ENCODE measurements around the gene HBG1. TPM values are rescaled to one million over a fixed set of nuclear protein-coding genes. Genes with fewer than 3 reads are reported as not detected.

Gene HBG1
- total RNA-seq, 4 donors from 2014 or later: not detected

- Histone ChIP-seq H3K9me3 (no peaks in the 10 kb centered on the region), H3K4me3 (no peak overlapping the region), H3K27ac (replicated peaks in 1 of 4) (no peak overlapping the region), H3K27me3 (no peaks in the 10 kb centered on the region), H3K4me1 (no peaks in the 10 kb centered on the region), H3K36me3 (no peaks in the 10 kb centered on the region)
- no peak for DNase-seq (ENCODE audit: extremely low spot score)
- intact Hi-C loops (cut with DNase I): no loop called here
- no peak for TF ChIP-seq CTCF (IDR thresholded peaks at IDR 0.05)
- no peak for TF ChIP-seq EP300 (IDR thresholded peaks at IDR 0.05)
- TF ChIP-seq POLR2AphosphoS5 (IDR thresholded peaks at IDR 0.05): no peak
- TF ChIP-seq POLR2A (IDR thresholded peaks at IDR 0.05; ENCODE audit: low read depth): no peak
- WGBS: 69% methylated on average over 7 of the region's 7 CpGs
Measured at GRCh38 chr11:5242933-5243815, 6.5 kb downstream of the HBG1 start.

- no peaks in the 10 kb centered on the region for H3K9me3 ChIP-seq
- DNase-seq (ENCODE audit: extremely low spot score): no peak
- intact Hi-C loops (cut with DNase I): no loop called here
- H3K36me3 ChIP-seq: no peaks in the 10 kb centered on the region
- H3K4me3 ChIP-seq: no peak overlapping the region
- no peaks in the 10 kb centered on the region for H3K4me1 ChIP-seq
- WGBS: 61% methylated on average over 2 of the region's 2 CpGs
- TF ChIP-seq POLR2A (IDR thresholded peaks at IDR 0.05; ENCODE audit: low read depth) (no peak), POLR2AphosphoS5 (IDR thresholded peaks at IDR 0.05) (no peak), EP300 (IDR thresholded peaks at IDR 0.05) (no peak), CTCF (IDR thresholded peaks at IDR 0.05) (no peak)
- no peaks in the 10 kb centered on the region for H3K27me3 ChIP-seq
- no peak overlapping the region for H3K27ac ChIP-seq (replicated peaks in 1 of 4)
Measured at GRCh38 chr11:5242208-5242607, 7.4 kb downstream of the HBG1 start.

GRCh38 chr11:5241458-5241857 is 8.2 kb downstream of the HBG1 start:
- intact Hi-C loops (cut with DNase I): no loop called here

GRCh38 chr11:5240458-5240857 is 9.2 kb downstream of the HBG1 start:
- 77% methylated on average over 2 of the region's 2 CpGs for WGBS

More at GRCh38 chr11:5241458-5241857, 8.2 kb downstream of the HBG1 start:
- Histone ChIP-seq H3K4me1 (no peaks in the 10 kb centered on the region), H3K4me3 (no peak overlapping the region), H3K9me3 (no peaks in the 10 kb centered on the region), H3K27ac (replicated peaks in 1 of 4) (no peak overlapping the region), H3K36me3 (no peaks in the 10 kb centered on the region), H3K27me3 (no peaks in the 10 kb centered on the region)
- 57% methylated on average over 3 of the region's 3 CpGs for WGBS
- DNase-seq (ENCODE audit: extremely low spot score): no peak
- TF ChIP-seq POLR2A (IDR thresholded peaks at IDR 0.05; ENCODE audit: low read depth): no peak
- no peak for TF ChIP-seq EP300 (IDR thresholded peaks at IDR 0.05)
- TF ChIP-seq CTCF (IDR thresholded peaks at IDR 0.05): no peak
- TF ChIP-seq POLR2AphosphoS5 (IDR thresholded peaks at IDR 0.05): no peak

More at GRCh38 chr11:5240458-5240857, 9.2 kb downstream of the HBG1 start:
- H3K9me3 ChIP-seq: no peaks in the 10 kb centered on the region
- intact Hi-C loops (cut with DNase I): no loop called here
- no peak overlapping the region for H3K27ac ChIP-seq (replicated peaks in 1 of 4)
- H3K4me1 ChIP-seq: no peaks in the 10 kb centered on the region
- no peak for DNase-seq (ENCODE audit: extremely low spot score)
- TF ChIP-seq POLR2AphosphoS5 (IDR thresholded peaks at IDR 0.05) (no peak), EP300 (IDR thresholded peaks at IDR 0.05) (no peak), CTCF (IDR thresholded peaks at IDR 0.05) (no peak), POLR2A (IDR thresholded peaks at IDR 0.05; ENCODE audit: low read depth) (no peak)
- no peaks in the 10 kb centered on the region for H3K27me3 ChIP-seq
- no peaks in the 10 kb centered on the region for H3K36me3 ChIP-seq
- H3K4me3 ChIP-seq: no peak overlapping the region

All from esophagus muscularis mucosa (tissue), 4 donors.